BE2C (cell line): Measurements from ENCODE around the gene NLGN2.

Source experiments
- DNase-seq: peaks from one replicate; pipeline ENCODE4 v3.0.0-alpha.2; 2020
- H3K27me3 ChIP-seq: fragments of 250-450 bp; sonication (Bioruptor Pico); 2 replicates; pipeline ENCODE4 v1.5.1; 2020; ENCODE audit warnings: mild to moderate bottlenecking
- H3K36me3 ChIP-seq: fragments of 250-450 bp; sonication (Bioruptor Pico); 2 replicates; pipeline ENCODE4 v1.5.1; 2020; ENCODE audit warnings: mild to moderate bottlenecking
- H3K4me1 ChIP-seq: fragments of 250-450 bp; sonication (Bioruptor Pico); 2 replicates; pipeline ENCODE4 v1.5.1; 2020
- H3K4me3 ChIP-seq: 2 replicates; pipeline ENCODE4 v1.5.1; 2011; ENCODE audit warnings: low read depth, low read length
- H3K9me3 ChIP-seq: fragments of 250-450 bp; sonication (Bioruptor Pico); 2 replicates; pipeline ENCODE4 v1.5.1; 2020
- CTCF ChIP-seq: IDR thresholded peaks from 2 replicates; pipeline ENCODE4 v1.5.1; 2012; ENCODE audit warnings: mild to moderate bottlenecking, low read depth, low read length

The NLGN2 gene

DNA sequence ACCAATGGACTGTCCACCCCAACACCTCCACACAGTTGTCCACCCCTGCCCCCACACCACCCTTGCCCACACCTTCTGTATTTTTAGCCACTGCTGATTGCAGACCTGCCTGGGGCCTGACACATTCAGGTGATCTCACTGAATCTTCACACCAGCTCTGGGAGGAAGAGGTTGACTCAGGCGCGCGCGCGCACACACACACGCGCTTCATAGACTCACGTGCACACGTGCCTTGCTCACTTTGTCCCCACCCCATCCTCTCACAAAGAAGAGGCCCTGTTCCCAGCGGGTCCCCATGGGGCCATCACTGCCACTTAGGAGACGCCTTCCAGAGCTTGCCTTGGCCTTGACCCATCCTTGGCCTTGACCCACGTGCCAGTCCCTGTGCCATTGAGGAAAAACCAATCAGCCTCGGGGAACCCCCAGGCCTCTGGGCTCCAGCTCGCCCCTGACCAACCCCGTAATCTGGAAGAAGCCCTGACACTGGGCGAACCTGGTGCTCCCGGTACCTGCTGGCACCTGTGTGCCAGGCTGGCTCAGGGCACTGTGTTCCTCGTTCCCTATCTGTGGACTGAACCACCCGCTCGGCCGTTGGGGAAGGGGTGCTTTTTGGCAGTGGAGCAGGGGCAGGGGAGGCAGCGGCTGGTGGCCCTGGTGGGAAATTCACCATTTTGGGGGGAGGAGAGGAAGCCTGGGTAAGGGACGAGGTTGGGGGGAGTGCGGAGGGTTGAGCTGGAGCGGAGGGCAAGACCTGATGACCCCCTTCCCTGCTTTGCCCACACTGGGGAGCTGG is 3.2 kb downstream of the NLGN2 start:
- no peaks in the 10 kb centered on the region for H3K36me3 ChIP-seq
- no peaks in the 10 kb centered on the region for H3K27me3 ChIP-seq
- no peak overlapping the region for H3K4me3 ChIP-seq
- no peak for DNase-seq
- no peak for TF ChIP-seq CTCF
- no peaks in the 10 kb centered on the region for H3K9me3 ChIP-seq
- no peaks in the 10 kb centered on the region for H3K4me1 ChIP-seq

DNA sequence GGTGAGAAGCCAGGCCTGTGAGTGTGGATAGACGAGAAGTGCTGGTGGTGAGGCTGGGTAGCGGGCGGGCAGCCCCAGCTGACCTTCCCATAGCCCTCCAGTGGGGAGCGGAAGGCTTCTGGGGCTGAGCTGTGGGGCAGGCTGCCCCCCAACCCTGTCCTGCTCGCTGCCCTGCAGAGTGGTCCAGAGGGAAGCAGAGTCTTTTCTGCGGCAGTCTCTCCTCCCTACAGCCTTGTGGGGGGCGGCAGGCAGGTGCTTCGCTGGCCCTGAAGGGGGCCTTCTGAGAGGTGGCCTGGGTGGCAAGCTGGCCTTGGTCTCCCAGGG is 3.7 kb downstream of the NLGN2 start:
- Histone ChIP-seq H3K36me3 (no peaks in the 10 kb centered on the region), H3K9me3 (no peaks in the 10 kb centered on the region), H3K4me1 (no peaks in the 10 kb centered on the region), H3K27me3 (no peaks in the 10 kb centered on the region), H3K4me3 (no peak overlapping the region)
- DNase-seq = no peak
- TF ChIP-seq CTCF = no peak

DNA sequence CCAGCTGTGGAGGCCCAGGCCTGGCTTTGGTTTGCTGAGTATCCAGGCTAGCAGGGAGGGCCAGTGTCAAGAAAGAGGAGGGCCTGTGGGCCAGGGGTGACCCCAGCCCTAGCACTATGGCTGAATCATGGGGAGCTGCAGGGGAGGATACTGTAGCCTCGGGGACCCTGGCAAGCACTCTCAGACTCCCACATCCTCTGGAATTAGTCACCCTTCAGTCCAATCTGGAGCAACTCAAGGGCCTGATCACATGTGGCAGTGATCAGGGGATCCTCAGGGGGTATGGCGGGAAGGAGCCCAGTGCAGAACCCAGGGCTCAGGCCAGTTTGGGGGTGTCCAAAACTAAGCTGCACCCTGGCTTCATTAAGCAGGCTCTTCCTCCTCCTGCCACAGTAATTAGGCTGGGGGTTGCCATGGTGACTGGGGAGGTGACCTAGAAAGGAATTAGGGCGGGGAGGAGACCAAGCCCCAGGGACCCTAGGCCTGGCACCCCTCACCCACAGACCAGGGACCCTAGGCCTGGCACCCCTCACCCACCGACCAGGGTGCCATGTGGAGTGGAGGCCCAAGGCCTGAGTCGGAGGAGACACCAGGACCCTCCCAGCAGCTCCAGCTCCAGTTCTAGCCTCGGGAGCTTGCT is 5.8 kb downstream of the NLGN2 start:
- no peak overlapping the region for H3K4me3 ChIP-seq
- H3K27me3 ChIP-seq = no peaks in the 10 kb centered on the region
- H3K36me3 ChIP-seq = no peaks in the 10 kb centered on the region
- no peak for TF ChIP-seq CTCF
- no peak for DNase-seq
- no peaks in the 10 kb centered on the region for H3K4me1 ChIP-seq
- H3K9me3 ChIP-seq = no peaks in the 10 kb centered on the region

DNA sequence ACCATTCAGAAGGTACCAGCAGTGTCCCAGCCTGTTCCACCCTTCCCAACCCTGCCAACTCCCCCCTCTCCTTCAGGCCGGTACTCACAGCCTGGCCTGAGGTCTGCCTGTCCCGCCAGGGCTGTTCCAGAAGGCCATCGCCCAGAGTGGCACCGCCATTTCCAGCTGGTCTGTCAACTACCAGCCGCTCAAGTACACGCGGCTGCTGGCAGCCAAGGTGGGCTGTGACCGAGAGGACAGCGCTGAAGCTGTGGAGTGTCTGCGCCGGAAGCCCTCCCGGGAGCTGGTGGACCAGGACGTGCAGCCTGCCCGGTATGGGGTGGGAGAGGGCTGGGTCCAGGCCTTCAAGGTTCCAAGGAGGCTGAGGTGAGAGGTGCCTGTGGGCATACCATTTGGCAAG is 7.2 kb downstream of the NLGN2 start:
- no peaks in the 10 kb centered on the region for H3K36me3 ChIP-seq
- no peak overlapping the region for H3K4me3 ChIP-seq
- TF ChIP-seq CTCF = no peak
- H3K4me1 ChIP-seq = no peaks in the 10 kb centered on the region
- H3K9me3 ChIP-seq = no peaks in the 10 kb centered on the region
- DNase-seq = no peak
- H3K27me3 ChIP-seq = no peaks in the 10 kb centered on the region

DNA sequence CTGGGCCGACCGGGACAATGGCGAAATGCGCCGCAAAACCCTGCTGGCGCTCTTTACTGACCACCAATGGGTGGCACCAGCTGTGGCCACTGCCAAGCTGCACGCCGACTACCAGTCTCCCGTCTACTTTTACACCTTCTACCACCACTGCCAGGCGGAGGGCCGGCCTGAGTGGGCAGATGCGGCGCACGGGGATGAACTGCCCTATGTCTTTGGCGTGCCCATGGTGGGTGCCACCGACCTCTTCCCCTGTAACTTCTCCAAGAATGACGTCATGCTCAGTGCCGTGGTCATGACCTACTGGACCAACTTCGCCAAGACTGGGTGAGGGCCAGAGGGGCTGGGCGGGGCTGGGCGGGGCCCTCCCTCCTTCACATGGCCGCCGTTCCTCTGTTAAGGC is 8.1 kb downstream of the NLGN2 start:
- DNase-seq = no peak
- Histone ChIP-seq H3K36me3 (no peaks in the 10 kb centered on the region), H3K4me1 (no peaks in the 10 kb centered on the region), H3K27me3 (no peaks in the 10 kb centered on the region), H3K4me3 (no peak overlapping the region), H3K9me3 (no peaks in the 10 kb centered on the region)
- no peak for TF ChIP-seq CTCF

GRCh38 chr17:7416323-7416722 is 8.7 kb downstream of the NLGN2 start:
- TF ChIP-seq CTCF = no peak
- DNase-seq = no peak
- Histone ChIP-seq H3K27me3 (no peaks in the 10 kb centered on the region), H3K4me3 (no peak overlapping the region), H3K4me1 (no peaks in the 10 kb centered on the region), H3K9me3 (no peaks in the 10 kb centered on the region), H3K36me3 (no peaks in the 10 kb centered on the region)
